Peyer's patch (tissue), 4 donors: Measurements from ENCODE around the gene FIZ1. TPM values are rescaled to one million over a fixed set of nuclear protein-coding genes. Genes with fewer than 3 reads are reported as not detected.

Source experiments
- DNase-seq, 3 donors: peaks; one replicate each; pipeline ENCODE4 v3.0.0-alpha.2; 2017 to 2019
- H3K27ac ChIP-seq, 4 donors: fragments of 200-600 bp; sonication (generic); one replicate each; pipeline ENCODE4 v1.5.1; 2016 to 2019
- H3K27me3 ChIP-seq, 2 donors: fragments of 200-600 bp; sonication (generic); one replicate each; pipeline ENCODE4 v1.5.1; 2019
- H3K36me3 ChIP-seq, 3 donors: fragments of 200-600 bp; sonication (generic); one replicate each; pipeline ENCODE4 v1.5.1; 2016 to 2019
- H3K4me1 ChIP-seq, 4 donors: fragments of 200-600 bp; sonication (generic); one replicate each; pipeline ENCODE4 v1.5.1; 2016 to 2019
- H3K4me3 ChIP-seq, 4 donors: fragments of 200-600 bp; sonication (generic); 1 replicate in 3 of 4; 2 replicates in 1 of 4; pipeline ENCODE4 v1.5.1; 2016 to 2019; ENCODE audit warnings: mild to moderate bottlenecking in 1 of 4
- H3K9me3 ChIP-seq, 4 donors: fragments of 200-600 bp; sonication (generic); one replicate each; pipeline ENCODE4 v1.5.1; 2016 to 2019; ENCODE audit warnings: mild to moderate bottlenecking in 1 of 4
- POLR2A ChIP-seq, 2 donors: fragments of 450-650 bp; IDR thresholded peaks; one replicate each; pipeline ENCODE4 v1.5.1; 2017; ENCODE audit warnings: antibody characterized with exemption in 2 of 2, mild to moderate bottlenecking in 2 of 2, moderate library complexity in 2 of 2
- total RNA-seq, 4 donors: library from RNA; depleted of rRNA; stranded (reverse); fragments of >200 nt; gene quantifications; one replicate each; pipeline ENCODE4 v1.1.0, GENCODE V29; 2016
- TF ChIP-seq, protein P1 (sequence below), 6 experiments: fragments of 450-650 bp in 4 of 6; fragments of 200-600 bp in 2 of 6; sonication (generic) in 1 of 6; IDR thresholded peaks; one replicate each; pipeline ENCODE4 v1.5.1; 2017 to 2019; ENCODE audit warnings: antibody characterized with exemption in 6 of 6, mild to moderate bottlenecking in 3 of 6, moderate library complexity in 1 of 6

Gene FIZ1
- total RNA-seq, 4 donors from 2014 or later = 6.0 to 14.9 (median 12.0) TPM

DNA sequence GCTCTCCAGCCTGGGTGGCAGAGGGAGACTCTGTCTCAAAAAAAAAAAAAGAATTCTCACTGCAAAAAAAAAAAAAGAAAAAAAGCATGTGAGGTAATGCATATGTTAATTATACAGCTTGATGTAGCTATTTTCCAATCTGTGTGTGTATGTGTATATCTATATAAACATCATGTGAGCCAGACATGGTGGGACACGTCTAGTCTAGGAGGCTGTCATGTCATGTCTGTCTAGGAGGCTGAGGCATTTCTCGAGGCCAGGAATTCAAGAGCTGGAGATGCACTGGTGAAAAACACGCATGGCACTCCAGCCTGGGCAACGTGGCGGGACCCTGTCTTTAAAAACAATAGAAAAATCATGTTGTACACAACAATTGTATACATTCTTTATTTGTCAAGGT, 47.1 kb downstream of the FIZ1 start:
- DNase-seq = no peak
- Histone ChIP-seq H3K4me3 (no peak overlapping the region), H3K4me1 (peaks cover 0 to 6% (median 0%) of the 10 kb centered on the region in 4 donors), H3K36me3 (no peaks in the 10 kb centered on the region), H3K27ac (no peak overlapping the region), H3K27me3 (no peaks in the 10 kb centered on the region), H3K9me3 (no peaks in the 10 kb centered on the region)
- no peak for TF ChIP-seq POLR2A (IDR thresholded peaks at IDR 0.05)
- TF ChIP-seq, protein P1, sequence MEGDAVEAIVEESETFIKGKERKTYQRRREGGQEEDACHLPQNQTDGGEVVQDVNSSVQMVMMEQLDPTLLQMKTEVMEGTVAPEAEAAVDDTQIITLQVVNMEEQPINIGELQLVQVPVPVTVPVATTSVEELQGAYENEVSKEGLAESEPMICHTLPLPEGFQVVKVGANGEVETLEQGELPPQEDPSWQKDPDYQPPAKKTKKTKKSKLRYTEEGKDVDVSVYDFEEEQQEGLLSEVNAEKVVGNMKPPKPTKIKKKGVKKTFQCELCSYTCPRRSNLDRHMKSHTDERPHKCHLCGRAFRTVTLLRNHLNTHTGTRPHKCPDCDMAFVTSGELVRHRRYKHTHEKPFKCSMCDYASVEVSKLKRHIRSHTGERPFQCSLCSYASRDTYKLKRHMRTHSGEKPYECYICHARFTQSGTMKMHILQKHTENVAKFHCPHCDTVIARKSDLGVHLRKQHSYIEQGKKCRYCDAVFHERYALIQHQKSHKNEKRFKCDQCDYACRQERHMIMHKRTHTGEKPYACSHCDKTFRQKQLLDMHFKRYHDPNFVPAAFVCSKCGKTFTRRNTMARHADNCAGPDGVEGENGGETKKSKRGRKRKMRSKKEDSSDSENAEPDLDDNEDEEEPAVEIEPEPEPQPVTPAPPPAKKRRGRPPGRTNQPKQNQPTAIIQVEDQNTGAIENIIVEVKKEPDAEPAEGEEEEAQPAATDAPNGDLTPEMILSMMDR (IDR thresholded peaks at IDR 0.05) = no peak

DNA sequence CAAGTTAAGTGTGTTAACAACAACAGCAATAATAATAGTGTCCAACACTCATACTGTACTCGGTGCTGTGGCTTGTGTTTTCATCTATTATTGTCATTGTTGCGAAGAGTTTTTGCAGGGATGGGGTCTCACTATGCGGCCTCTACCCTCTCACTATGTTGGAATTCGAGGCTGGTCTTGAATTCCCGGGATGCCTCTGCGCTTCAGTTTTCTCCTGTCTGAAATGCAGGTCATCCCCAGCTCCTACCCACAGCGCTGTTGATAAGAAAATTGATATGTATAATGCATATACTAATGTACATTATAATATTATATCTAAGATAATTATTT, 49.0 kb downstream of the FIZ1 start:
- no peaks in the 10 kb centered on the region for H3K36me3 ChIP-seq
- peak overlapping the region in 1 of 4 donors; percentile 15 for H3K4me3 ChIP-seq
- H3K9me3 ChIP-seq = no peaks in the 10 kb centered on the region
- TF ChIP-seq POLR2A (IDR thresholded peaks at IDR 0.05) = no peak
- TF ChIP-seq, protein P1 (IDR thresholded peaks at IDR 0.05) = no peak
- peaks cover 0 to 6% (median 0%) of the 10 kb centered on the region in 4 donors for H3K4me1 ChIP-seq
- no peak for DNase-seq
- H3K27ac ChIP-seq = peak overlapping the region in 1 of 4 donors; percentile 32
- H3K27me3 ChIP-seq = no peaks in the 10 kb centered on the region

DNA sequence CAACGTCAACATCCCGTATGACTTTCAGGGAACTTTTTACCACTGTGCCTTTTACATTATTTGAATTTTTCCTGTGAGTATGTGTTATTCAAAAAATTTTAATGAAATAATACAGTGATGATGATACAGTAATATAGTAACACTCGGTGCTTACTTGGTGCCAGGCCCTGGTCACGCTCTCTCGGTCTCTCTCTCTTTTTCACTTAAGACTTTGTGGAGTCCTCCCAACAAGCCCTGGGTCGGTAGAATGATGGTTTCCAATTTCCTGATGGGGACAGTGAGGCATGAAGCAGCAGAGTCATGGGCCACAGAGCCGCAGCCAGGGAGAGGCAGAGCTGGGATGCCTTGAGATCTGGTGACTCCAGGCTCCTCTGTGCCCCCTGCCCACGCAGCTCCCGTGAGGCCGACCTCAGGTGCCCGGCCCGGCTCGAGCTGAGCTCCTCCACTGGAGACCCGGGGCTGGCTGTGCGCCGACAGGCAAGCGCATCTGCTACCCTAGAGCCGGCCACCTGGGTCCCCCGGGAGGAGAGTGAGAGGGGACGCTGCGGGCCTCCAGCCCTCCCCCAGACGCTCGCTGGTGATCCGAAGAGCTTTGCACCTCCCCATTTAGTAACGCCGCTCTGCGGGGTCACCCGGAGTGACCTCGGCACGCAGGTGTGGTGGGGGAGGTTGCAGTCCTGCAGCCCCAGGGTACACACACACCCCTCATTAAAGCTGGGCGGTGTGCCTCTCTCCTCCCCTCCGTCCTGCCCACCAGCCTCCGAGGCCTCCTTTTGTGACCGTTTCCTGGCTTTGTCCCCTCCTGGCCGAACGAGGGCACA, 49.6 kb downstream of the FIZ1 start:
- peak overlapping the region in 2 of 4 donors; percentile 15 to 33 for H3K4me3 ChIP-seq
- no peak for DNase-seq
- TF ChIP-seq, protein P1 (IDR thresholded peaks at IDR 0.05) = peak in 1 of 6 experiments; percentile 8
- no peak for TF ChIP-seq POLR2A (IDR thresholded peaks at IDR 0.05)
- peak overlapping the region in 2 of 4 donors; percentile 32 to 52 for H3K27ac ChIP-seq
- H3K36me3 ChIP-seq = no peaks in the 10 kb centered on the region
- no peaks in the 10 kb centered on the region for H3K9me3 ChIP-seq
- peaks cover 0 to 6% (median 0%) of the 10 kb centered on the region in 4 donors for H3K4me1 ChIP-seq
- no peaks in the 10 kb centered on the region for H3K27me3 ChIP-seq

DNA sequence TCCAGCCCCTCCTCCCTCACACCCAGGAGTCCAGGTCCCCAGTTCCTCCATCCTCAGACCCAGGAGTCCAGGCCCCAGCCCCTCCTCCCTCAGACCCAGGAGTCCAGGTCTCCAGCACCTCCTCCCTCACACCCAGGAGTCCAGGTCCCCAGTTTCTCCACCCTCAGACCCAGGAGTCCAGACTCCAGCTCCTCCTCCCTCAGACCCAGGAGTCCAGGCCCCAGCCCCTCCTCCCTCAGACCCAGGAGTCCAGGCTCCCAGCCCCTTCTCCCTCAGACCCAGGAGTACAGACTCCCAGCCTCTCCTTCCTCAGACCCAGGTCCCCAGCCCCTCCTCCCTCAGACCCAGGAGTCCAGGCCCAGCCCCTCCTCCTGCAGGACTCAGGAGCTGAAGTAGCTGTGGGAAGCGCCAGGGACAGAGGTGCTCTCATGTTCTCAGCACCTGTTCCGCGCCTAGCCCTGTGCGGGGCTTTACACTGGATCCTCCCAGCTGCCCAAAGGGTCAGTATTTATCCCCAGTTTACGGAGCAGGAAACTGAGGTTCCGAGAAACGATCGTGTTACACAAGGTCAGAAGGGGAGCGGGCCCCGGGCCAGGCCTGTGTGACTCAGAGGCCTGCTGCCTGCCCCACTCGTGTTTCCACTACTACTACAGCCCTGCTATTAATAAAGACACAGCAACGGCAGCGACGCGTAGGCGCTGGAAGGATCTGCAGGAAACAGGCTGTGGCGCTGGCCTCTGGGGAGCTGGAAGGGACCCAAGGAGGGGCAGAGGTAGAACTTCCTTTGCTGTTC, 52.3 kb downstream of the FIZ1 start:
- H3K9me3 ChIP-seq = no peaks in the 10 kb centered on the region
- H3K36me3 ChIP-seq = no peaks in the 10 kb centered on the region
- no peak for TF ChIP-seq POLR2A (IDR thresholded peaks at IDR 0.05)
- TF ChIP-seq, protein P1 (IDR thresholded peaks at IDR 0.05) = no peak
- DNase-seq = peak in 1 of 3 donors; percentile 72
- H3K27ac ChIP-seq = peak overlapping the region in 3 of 4 donors; percentile 10 to 67 (median 63)
- H3K27me3 ChIP-seq = no peaks in the 10 kb centered on the region
- peaks cover 0 to 6% (median 0%) of the 10 kb centered on the region in 4 donors for H3K4me1 ChIP-seq
- no peak overlapping the region for H3K4me3 ChIP-seq

DNA sequence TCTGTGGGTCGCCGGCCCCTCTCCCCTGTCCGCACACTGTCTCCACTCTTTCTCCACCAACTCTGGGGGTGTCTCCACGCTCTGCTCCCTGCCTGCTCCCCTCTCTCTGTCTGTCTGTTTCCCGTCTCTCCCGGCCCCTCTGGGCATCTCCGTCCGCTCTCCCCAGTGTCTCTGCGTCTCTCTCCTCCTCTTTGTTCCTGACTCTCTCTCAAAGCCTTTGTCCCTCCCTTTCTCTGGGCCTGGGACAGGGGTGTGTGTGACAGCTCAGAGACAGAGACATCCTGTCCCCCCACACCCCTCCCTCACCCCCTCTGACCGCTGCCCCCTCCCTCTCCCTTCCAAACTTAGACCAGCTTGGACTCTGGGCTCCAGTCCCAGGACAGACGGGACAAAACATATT, 53.3 kb downstream of the FIZ1 start:
- DNase-seq = no peak
- Histone ChIP-seq H3K4me3 (no peak overlapping the region), H3K9me3 (no peaks in the 10 kb centered on the region), H3K4me1 (peaks cover 0 to 6% (median 0%) of the 10 kb centered on the region in 4 donors), H3K27ac (peak overlapping the region in 2 of 4 donors; percentile 63 to 67), H3K27me3 (no peaks in the 10 kb centered on the region), H3K36me3 (no peaks in the 10 kb centered on the region)
- TF ChIP-seq POLR2A (IDR thresholded peaks at IDR 0.05) = no peak
- TF ChIP-seq, protein P1 (IDR thresholded peaks at IDR 0.05) = no peak
